Mucosa of stomach (tissue), 1 donor: Measurements from ENCODE around the gene ZFPM1.

Experiments
- H3K27me3 ChIP-seq: one replicate; pipeline ENCODE4 v1.7.0; 2013; ENCODE audit warnings: mild to moderate bottlenecking, low read length; ENCODE audit not compliant: control insufficient read depth, insufficient read depth
- H3K36me3 ChIP-seq: one replicate; pipeline ENCODE4 v1.7.0; 2013; ENCODE audit warnings: low read length; ENCODE audit not compliant: control insufficient read depth, insufficient read depth
- H3K4me1 ChIP-seq: one replicate; pipeline ENCODE4 v1.7.0; 2013; ENCODE audit warnings: mild to moderate bottlenecking, low read length; ENCODE audit not compliant: control insufficient read depth, insufficient read depth
- H3K4me3 ChIP-seq: one replicate; pipeline ENCODE4 v1.7.0; 2013; ENCODE audit warnings: low read length
- H3K9ac ChIP-seq: one replicate; pipeline ENCODE4 v1.7.0; 2013; ENCODE audit warnings: mild to moderate bottlenecking, low read length, moderate library complexity
- H3K9me3 ChIP-seq: one replicate; pipeline ENCODE4 v1.7.0; 2013; ENCODE audit warnings: mild to moderate bottlenecking, low read length, moderate library complexity; ENCODE audit not compliant: control insufficient read depth
- donor health status: Pancreatic carcinoma.

ZFPM1 gene

DNA sequence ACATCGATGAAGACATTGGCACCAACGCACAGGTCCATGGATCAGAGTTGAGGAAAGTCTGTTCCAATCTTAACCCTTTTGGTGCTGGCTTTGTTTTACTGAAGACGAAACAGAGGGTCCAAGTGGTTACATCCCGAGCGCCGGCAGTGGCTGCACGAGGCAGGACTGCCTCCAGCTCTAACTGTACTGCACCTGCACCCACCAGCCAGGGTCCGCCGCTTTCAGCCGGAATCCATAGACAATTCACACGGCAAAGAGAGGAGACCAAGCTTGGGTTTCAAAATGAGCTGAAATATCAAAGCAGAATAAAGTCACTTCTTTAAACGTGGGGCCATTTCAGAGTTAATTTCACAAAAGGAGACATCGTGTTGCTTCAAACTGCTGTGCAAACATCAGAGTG lies 95.9 kb downstream of the ZFPM1 start:
- Histone ChIP-seq H3K9ac (no peak overlapping the region), H3K4me1 (peaks cover 4% of the 10 kb centered on the region), H3K4me3 (no peak overlapping the region), H3K9me3 (no peaks in the 10 kb centered on the region), H3K27me3 (peaks cover 34% of the 10 kb centered on the region), H3K36me3 (no peaks in the 10 kb centered on the region)

DNA sequence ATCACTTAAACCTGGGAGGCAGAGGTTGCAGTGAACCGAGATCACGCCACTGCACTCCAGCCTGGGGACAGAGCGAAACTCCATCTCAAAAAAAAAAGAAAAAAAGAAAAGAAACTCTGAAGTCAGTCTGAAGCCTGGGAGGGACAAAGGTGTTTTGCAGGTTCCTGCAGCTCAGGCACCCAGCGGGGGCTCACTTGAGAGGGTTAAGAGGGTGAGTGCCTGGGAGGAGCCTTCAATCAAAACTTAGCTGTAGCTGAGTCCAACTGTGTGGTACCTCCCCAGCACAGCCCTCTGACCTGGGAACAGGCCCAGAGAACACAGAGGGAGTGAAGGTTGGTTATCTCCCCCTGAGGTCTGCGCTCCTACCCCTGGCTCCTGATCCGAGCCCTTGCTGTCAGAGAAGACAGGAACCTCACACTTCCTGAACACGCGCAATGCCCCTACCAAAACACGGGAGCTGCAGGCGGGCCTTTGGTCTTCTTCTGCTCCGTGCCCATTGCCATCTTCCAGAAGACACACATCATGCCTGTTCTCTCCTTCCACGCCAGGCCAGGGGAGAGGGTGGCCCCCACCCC lies 96.7 kb downstream of the ZFPM1 start:
- Histone ChIP-seq H3K4me1 (peaks cover 4% of the 10 kb centered on the region), H3K27me3 (peaks cover 35% of the 10 kb centered on the region), H3K9me3 (no peaks in the 10 kb centered on the region), H3K9ac (no peak overlapping the region), H3K4me3 (no peak overlapping the region), H3K36me3 (no peaks in the 10 kb centered on the region)

DNA sequence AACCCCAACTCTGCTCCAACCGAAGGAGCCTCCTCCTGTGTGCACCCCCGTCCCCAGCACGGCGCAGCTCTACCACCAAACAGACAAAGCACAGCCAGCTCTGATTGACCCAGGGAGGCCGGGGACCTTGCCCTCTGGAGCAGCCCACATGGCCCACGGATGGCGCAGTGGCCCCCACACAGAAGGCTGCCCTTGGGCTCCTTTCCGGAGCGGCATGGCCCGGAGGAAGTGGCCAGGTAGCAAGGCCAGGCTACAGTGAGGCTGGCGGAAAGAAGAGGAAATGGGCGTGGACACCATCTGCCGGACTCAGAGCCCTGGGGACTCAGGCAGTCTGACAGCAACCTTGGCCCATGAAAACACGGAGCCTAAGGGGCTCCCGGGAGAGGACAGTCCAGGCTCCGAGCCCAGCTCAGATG lies 97.2 kb downstream of the ZFPM1 start:
- Histone ChIP-seq H3K9me3 (no peaks in the 10 kb centered on the region), H3K4me1 (peaks cover 4% of the 10 kb centered on the region), H3K36me3 (no peaks in the 10 kb centered on the region), H3K9ac (no peak overlapping the region), H3K4me3 (no peak overlapping the region), H3K27me3 (peaks cover 38% of the 10 kb centered on the region)

DNA sequence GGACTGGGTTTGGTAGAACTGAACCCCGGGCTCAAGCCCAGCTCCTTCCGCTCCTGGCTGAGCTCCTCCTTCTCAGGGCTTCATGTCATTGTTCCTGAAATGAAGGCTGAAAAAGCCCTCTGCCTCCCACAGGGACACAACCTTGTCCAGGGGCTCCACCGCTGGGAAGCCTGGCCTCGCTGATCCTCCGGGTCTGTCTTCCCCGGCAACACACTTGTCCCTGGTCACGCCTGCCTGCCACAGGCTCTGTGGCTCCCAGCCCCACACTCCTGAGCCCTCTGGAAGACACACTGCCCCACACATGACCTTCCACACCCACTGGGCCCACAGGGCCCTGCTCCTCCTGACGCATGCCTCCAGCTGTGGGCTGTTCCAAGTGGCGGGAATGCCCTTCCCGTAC lies 99.1 kb downstream of the ZFPM1 start:
- Histone ChIP-seq H3K4me1 (peaks cover 4% of the 10 kb centered on the region), H3K9me3 (no peaks in the 10 kb centered on the region), H3K9ac (no peak overlapping the region), H3K4me3 (no peak overlapping the region), H3K27me3 (peaks cover 32% of the 10 kb centered on the region), H3K36me3 (no peaks in the 10 kb centered on the region)

DNA sequence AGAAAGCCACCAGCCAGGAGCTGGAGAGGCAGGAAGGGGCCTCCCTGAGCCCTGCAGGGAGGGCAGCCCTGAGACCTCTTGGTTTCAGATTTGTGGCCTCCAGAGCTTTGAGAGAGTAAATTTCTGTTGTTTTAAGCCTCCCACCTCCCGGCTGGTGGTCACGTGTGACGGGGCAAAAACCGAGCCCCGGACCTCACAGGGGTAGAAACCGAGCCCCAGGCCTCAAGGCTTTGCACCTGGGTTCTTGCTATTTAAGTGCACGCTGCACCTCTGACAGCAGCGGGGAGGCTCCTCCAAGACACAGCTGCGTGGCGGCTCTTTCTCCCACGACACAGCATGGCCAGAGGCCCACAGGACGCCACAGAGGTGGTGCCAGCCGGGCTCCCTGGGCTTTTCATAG lies 99.7 kb downstream of the ZFPM1 start:
- peaks cover 4% of the 10 kb centered on the region for H3K4me1 ChIP-seq
- H3K36me3 ChIP-seq: no peaks in the 10 kb centered on the region
- peaks cover 39% of the 10 kb centered on the region for H3K27me3 ChIP-seq

DNA sequence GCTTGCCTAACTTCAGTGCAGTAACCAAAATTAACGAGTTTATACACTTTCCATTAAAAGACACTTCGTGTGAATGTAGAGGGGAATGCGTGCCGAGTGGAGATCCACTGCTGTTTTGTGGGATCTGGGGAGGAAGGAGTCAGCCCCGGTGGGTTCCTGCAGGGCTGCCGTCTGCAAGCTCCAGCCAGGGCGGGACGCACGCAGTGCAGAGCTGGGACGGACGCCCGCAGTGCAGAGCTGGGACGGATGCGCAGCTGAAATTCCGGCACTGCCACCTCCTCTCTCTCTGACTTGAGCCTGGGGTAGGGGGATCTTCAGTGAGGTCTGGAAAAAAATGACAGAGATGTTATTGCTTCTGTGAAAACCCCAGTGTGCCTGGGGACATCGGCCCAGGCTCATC lies 100.7 kb downstream of the ZFPM1 start:
- H3K4me3 ChIP-seq: no peak overlapping the region
- no peak overlapping the region for H3K9ac ChIP-seq
- no peaks in the 10 kb centered on the region for H3K36me3 ChIP-seq
- no peaks in the 10 kb centered on the region for H3K9me3 ChIP-seq
- peaks cover 36% of the 10 kb centered on the region for H3K27me3 ChIP-seq
- H3K4me1 ChIP-seq: peaks cover 6% of the 10 kb centered on the region

More for the DNA sequence above, 99.7 kb downstream of the ZFPM1 start:
- H3K9ac ChIP-seq: no peak overlapping the region
- H3K9me3 ChIP-seq: no peaks in the 10 kb centered on the region
- no peak overlapping the region for H3K4me3 ChIP-seq

DNA sequence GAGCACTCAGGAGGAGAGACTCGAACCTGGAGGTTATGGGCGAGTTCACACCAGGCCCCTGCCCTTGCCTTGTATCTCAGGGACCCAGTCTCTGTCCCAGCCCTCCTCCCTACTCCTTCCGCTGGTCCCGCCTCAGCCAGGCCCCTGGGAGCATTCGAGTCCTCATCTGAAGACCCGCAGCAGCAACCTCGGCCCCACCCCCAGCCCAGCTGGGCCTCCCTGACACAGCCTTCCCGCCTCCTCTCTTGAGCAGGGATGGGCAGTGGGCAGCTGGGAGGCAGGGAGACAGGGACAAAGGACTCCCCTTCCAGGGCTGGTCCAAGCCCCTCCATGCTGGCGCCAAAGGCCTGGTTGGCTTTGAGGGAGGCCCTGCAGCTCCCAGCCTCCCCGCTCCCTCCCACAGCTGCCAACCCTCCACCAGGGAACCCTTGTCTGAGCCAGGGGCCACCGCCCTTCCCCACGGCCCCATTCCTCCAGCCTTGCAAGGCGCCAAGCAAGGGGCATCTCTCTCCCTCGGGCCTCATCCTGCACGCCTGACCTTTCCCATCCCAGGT lies 101.7 kb downstream of the ZFPM1 start:
- Histone ChIP-seq H3K36me3 (no peaks in the 10 kb centered on the region), H3K4me3 (no peak overlapping the region), H3K9me3 (no peaks in the 10 kb centered on the region), H3K27me3 (peaks cover 30% of the 10 kb centered on the region), H3K9ac (no peak overlapping the region), H3K4me1 (peaks cover 11% of the 10 kb centered on the region)

DNA sequence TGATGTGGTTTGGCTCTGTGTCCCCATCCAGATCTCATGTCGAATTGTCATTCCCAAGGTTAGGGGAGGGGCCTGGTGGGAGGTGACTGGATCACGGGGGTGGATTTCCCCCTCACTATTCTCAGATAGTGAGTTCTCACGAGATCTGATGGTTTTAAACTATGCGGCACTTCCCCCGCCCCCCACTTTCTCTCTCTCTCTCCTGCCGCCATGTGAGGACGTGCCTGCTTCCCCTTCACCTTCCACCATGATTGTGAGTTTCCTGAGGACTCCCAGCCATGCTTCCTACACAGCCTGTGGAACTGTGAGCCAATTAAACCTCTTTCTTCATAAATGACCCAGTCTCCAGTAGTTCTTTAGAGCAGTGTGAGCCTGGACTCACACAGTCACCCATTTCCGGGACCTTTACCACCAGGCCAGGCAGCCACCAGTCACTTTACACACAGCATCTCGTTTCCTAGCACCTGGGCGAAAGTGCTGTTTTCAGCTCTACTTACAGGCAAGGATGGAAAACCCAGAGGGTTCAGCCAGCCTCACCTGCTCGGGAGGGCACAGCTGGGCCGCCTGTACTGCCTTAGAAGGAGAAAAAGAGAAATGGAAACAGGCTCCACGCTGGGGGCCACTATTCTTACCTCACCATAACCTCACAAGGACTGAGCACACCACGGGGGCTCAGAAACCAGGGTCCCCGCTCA lies 103.4 kb downstream of the ZFPM1 start:
- no peak overlapping the region for H3K9ac ChIP-seq
- no peak overlapping the region for H3K4me3 ChIP-seq
- H3K4me1 ChIP-seq: peaks cover 7% of the 10 kb centered on the region
- no peaks in the 10 kb centered on the region for H3K36me3 ChIP-seq
- no peaks in the 10 kb centered on the region for H3K9me3 ChIP-seq
- peaks cover 23% of the 10 kb centered on the region for H3K27me3 ChIP-seq

DNA sequence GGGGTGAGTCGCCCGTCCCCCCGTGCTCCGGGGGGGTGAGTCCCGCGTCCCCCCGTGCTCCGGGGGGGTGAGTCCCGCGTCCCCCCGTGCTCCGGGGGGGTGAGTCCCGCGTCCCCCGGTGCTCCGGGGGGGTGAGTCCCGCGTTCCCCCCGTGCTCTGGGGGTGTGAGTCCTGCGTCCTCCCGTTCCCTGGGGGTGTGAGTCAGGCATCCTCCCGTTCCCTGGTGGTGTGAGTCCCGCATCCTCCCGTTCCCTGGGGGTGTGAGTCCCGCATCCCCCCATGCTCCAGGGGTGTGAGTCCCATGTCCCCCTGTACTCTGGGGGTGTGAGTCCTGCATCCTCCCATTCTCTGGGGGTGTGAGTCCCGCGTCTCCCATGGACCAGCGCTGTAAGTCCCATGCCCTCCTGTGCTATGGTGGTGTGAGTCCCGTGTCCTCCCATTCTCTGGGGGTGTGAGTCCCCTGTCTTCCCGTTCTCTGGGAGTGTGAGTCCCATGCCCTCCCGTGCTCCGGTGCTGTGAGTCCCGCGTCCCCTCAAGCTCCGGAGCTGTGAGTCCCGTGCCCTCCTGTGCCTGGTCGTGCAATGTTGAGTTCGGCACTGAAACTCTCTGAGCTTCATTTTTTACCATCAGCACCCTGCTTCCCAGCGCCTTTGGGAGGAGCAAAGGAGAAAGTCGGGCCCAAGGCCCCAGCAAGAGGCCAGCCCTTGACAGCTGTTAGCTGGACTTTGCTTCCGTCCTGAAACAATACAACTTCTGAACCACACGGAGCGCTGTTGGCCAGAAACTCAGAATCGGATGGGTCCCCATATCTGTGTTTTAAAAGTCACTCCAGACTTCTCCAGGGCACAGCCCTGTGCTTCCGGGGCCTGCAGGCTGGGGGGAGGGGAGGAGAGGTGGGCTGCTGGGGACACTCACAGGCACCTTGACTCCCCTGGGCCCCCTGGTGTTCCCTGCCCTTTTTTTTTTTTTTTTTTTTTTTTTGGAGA lies 105.7 kb downstream of the ZFPM1 start:
- Histone ChIP-seq H3K9ac (no peak overlapping the region), H3K36me3 (no peaks in the 10 kb centered on the region), H3K4me1 (peaks cover 7% of the 10 kb centered on the region), H3K4me3 (no peak overlapping the region), H3K9me3 (no peaks in the 10 kb centered on the region), H3K27me3 (peaks cover 23% of the 10 kb centered on the region)

DNA sequence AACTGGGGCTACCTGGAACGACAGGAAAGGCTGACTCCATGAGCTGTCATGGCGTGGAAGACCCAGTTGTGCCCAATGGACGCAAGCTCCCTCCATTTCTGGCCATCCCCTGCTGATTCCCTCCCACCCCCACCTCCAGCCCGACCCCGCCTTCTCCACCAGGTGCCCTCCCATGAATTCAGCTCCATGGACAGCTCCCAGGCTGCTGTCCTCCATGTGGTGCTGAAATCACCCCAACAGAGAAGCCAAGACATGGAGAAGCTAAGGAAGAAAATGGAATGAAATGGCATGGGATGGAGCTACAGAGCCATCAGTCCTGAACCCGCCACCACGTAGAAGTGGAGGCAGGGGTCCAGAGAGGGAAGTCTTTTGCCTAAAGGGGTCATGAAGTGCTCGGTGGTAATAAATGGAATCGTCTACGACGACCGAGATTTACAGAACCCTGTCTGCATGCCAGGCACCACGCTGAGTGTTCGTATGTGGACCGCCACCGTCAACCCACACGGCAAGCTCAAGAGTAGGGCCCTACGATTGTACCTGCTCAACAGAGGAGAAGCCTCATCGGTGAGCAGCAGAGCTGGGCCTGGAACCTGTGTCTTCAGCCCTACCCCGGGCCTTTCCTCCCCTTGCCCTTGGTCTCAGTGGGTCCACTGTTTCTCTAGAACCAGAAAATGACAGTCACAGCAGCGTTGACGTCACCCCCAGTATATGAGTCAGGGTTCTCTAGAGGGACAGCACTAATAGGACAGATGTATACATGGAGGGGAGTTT lies 107.8 kb downstream of the ZFPM1 start:
- no peaks in the 10 kb centered on the region for H3K36me3 ChIP-seq
- peaks cover 19% of the 10 kb centered on the region for H3K27me3 ChIP-seq
- no peaks in the 10 kb centered on the region for H3K9me3 ChIP-seq
- no peak overlapping the region for H3K9ac ChIP-seq
- H3K4me3 ChIP-seq: no peak overlapping the region
- H3K4me1 ChIP-seq: peaks cover 7% of the 10 kb centered on the region

DNA sequence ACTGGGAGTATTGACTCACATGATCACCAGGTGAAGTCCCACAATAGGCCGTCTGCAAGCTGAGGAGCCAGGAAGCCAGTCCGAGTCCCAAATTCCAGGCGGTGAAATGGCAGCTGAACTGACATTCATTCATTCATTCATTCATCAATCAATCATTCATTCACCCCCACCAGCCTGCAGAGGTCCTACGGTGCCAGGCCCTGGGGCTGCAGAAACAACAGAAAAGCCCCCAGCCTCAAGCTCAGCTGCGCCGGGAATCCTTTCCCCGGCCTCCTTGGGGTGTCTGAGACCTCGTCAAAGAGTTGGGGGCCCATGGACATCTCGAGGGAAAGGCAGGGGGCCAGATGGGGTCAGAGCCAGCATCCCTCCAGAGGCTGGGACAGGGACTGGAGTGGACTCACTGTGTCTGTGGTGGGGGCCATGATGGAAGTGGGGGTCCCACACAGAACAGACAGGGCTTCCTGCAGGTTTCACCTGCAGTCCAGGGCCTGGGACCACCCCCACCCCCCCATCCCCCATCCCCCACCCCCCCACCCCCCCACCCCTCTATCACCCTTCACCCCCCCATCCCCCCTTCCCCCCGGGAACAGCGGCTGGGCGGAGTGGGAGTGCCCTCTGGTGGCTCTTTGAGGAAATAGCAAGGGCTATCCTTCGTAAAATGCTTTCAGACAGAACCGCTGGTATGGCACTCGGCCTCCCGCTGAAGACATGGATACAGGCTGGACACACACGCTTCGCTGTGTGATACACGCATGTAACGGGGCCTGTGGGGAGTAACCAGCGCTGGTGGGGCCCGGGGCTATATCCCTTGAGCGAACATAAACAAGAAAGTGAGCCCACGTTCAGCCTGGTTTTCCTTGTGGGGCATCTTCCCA lies 108.6 kb downstream of the ZFPM1 start:
- H3K4me1 ChIP-seq: peaks cover 7% of the 10 kb centered on the region
- H3K27me3 ChIP-seq: peaks cover 19% of the 10 kb centered on the region
- H3K4me3 ChIP-seq: no peak overlapping the region
- no peaks in the 10 kb centered on the region for H3K9me3 ChIP-seq
- no peak overlapping the region for H3K9ac ChIP-seq
- no peaks in the 10 kb centered on the region for H3K36me3 ChIP-seq
